Activated T-helper 2 cell treated with anti-CD3 and anti-CD28 coated beads, Interferon-gamma antibody, Interleukin-2, Interleukin-4, amounts not matched to agents 10 μg/mL and 5 μg/mL and 100 μg/mL, durations not matched to agents 14 hours and 24 hours and 36 hours (primary cell): ENCODE data around the gene HNMT. TPM values are rescaled to one million over a fixed set of nuclear protein-coding genes. Genes with fewer than 3 reads are reported as not detected.
"Not testable (repeated sequence)": the region's sequence is repeated elsewhere in the genome, so short reads cannot be mapped to it uniquely, and the experiment has no call there.

Source experiments
- DNase-seq: peaks from one replicate; pipeline ENCODE4 v3.0.0; 2021; ENCODE audit warnings: low spot score
- H3K27ac Mint-ChIP-seq: one replicate; pipeline ENCODE4 v1.8.0; 2021; ENCODE audit warnings: mixed read lengths
- H3K27me3 Mint-ChIP-seq: one replicate; pipeline ENCODE4 v1.8.0; 2021; ENCODE audit warnings: low read depth, mixed read lengths
- H3K36me3 Mint-ChIP-seq: one replicate; pipeline ENCODE4 v1.8.0; 2021; ENCODE audit warnings: low read depth, mixed read lengths
- H3K4me1 Mint-ChIP-seq: one replicate; pipeline ENCODE4 v1.8.0; 2021; ENCODE audit warnings: low read depth, mixed read lengths
- H3K4me3 Mint-ChIP-seq: one replicate; pipeline ENCODE4 v1.8.0; 2021; ENCODE audit warnings: low read depth, mild to moderate bottlenecking, moderate library complexity, mixed read lengths
- H3K9me3 Mint-ChIP-seq: one replicate; pipeline ENCODE4 v1.8.0; 2021; ENCODE audit warnings: mixed read lengths
- intact Hi-C: fragments of 100-400 bp; cut with micrococcal nuclease; formaldehyde crosslinking; loops from one replicate; pipeline ENCODE4 v1.15.1; 2023
- total RNA-seq: library from RNA; stranded (reverse); gene quantifications from 2 replicates; pipeline ENCODE4 v1.2.3, GENCODE V29; 2022

HNMT gene
- total RNA-seq, 1 donor from 2014 or later: not detected

- no peaks in the 10 kb centered on the region for H3K4me1 Mint-ChIP-seq
- no peak overlapping the region for H3K4me3 Mint-ChIP-seq
- no peaks in the 10 kb centered on the region for H3K36me3 Mint-ChIP-seq
- intact Hi-C loops: no loop called here
- H3K9me3 Mint-ChIP-seq: no peaks in the 10 kb centered on the region
- H3K27me3 Mint-ChIP-seq: no peaks in the 10 kb centered on the region
- H3K27ac Mint-ChIP-seq: no peak overlapping the region
- no peak for DNase-seq
These were observed 5.1 kb downstream of the HNMT start for GRCh38 chr2:137969418-137969765.

GRCh38 chr2:137969876-137970275, 5.6 kb downstream of the HNMT start:
- intact Hi-C loops: no loop called here
- Mint-ChIP-seq H3K4me3 (no peak overlapping the region), H3K4me1 (no peaks in the 10 kb centered on the region), H3K9me3 (no peaks in the 10 kb centered on the region), H3K36me3 (no peaks in the 10 kb centered on the region), H3K27ac (no peak overlapping the region), H3K27me3 (no peaks in the 10 kb centered on the region)
- DNase-seq: no peak

GRCh38 chr2:137971259-137971658, 7.0 kb downstream of the HNMT start:
- H3K4me1 Mint-ChIP-seq, H3K27ac Mint-ChIP-seq, DNase-seq, H3K9me3 Mint-ChIP-seq, H3K27me3 Mint-ChIP-seq, intact Hi-C loops, H3K36me3 Mint-ChIP-seq, H3K4me3 Mint-ChIP-seq: not testable (repeated sequence)

- H3K4me3 Mint-ChIP-seq: no peak overlapping the region
- no peak for DNase-seq
- no peaks in the 10 kb centered on the region for H3K36me3 Mint-ChIP-seq
- intact Hi-C loops: no loop called here
- H3K27me3 Mint-ChIP-seq: no peaks in the 10 kb centered on the region
- H3K9me3 Mint-ChIP-seq: no peaks in the 10 kb centered on the region
- no peak overlapping the region for H3K27ac Mint-ChIP-seq
- H3K4me1 Mint-ChIP-seq: no peaks in the 10 kb centered on the region
These were observed 9.0 kb downstream of the HNMT start for GRCh38 chr2:137973280-137973679.

GRCh38 chr2:137975280-137976271, 11.3 kb downstream of the HNMT start:
- Mint-ChIP-seq H3K27ac (no peak overlapping the region), H3K27me3 (no peaks in the 10 kb centered on the region), H3K36me3 (no peaks in the 10 kb centered on the region), H3K9me3 (no peaks in the 10 kb centered on the region), H3K4me3 (no peak overlapping the region), H3K4me1 (no peaks in the 10 kb centered on the region)
- DNase-seq: no peak
- intact Hi-C loops: no loop called here

GRCh38 chr2:137976274-137976673, 12.0 kb downstream of the HNMT start:
- H3K27me3 Mint-ChIP-seq: no peaks in the 10 kb centered on the region
- H3K9me3 Mint-ChIP-seq: no peaks in the 10 kb centered on the region
- intact Hi-C loops: no loop called here
- no peak overlapping the region for H3K4me3 Mint-ChIP-seq
- no peaks in the 10 kb centered on the region for H3K4me1 Mint-ChIP-seq
- no peak overlapping the region for H3K27ac Mint-ChIP-seq
- H3K36me3 Mint-ChIP-seq: no peaks in the 10 kb centered on the region
- no peak for DNase-seq

- no peak overlapping the region for H3K27ac Mint-ChIP-seq
- intact Hi-C loops: no loop called here
- H3K9me3 Mint-ChIP-seq: no peaks in the 10 kb centered on the region
These were observed 13.5 kb downstream of the HNMT start for GRCh38 chr2:137977790-137978189.

GRCh38 chr2:137980459-137980858, 16.2 kb downstream of the HNMT start:
- no peaks in the 10 kb centered on the region for H3K27me3 Mint-ChIP-seq
- H3K4me1 Mint-ChIP-seq: no peaks in the 10 kb centered on the region
- no peaks in the 10 kb centered on the region for H3K36me3 Mint-ChIP-seq
- H3K9me3 Mint-ChIP-seq: no peaks in the 10 kb centered on the region
- intact Hi-C loops: no loop called here
- H3K4me3 Mint-ChIP-seq: no peak overlapping the region
- H3K27ac Mint-ChIP-seq: no peak overlapping the region
- DNase-seq: no peak

More at GRCh38 chr2:137977790-137978189, 13.5 kb downstream of the HNMT start:
- no peak for DNase-seq
- Mint-ChIP-seq H3K36me3 (no peaks in the 10 kb centered on the region), H3K4me1 (no peaks in the 10 kb centered on the region), H3K27me3 (no peaks in the 10 kb centered on the region), H3K4me3 (no peak overlapping the region)

GRCh38 chr2:137981112-137981656, 16.9 kb downstream of the HNMT start:
- H3K4me1 Mint-ChIP-seq: no peaks in the 10 kb centered on the region
- no peak overlapping the region for H3K27ac Mint-ChIP-seq
- no peak for DNase-seq
- no peaks in the 10 kb centered on the region for H3K27me3 Mint-ChIP-seq
- no peaks in the 10 kb centered on the region for H3K9me3 Mint-ChIP-seq
- no peaks in the 10 kb centered on the region for H3K36me3 Mint-ChIP-seq
- H3K4me3 Mint-ChIP-seq: no peak overlapping the region
- intact Hi-C loops: no loop called here

- no peaks in the 10 kb centered on the region for H3K9me3 Mint-ChIP-seq
- intact Hi-C loops: no loop called here
- no peaks in the 10 kb centered on the region for H3K36me3 Mint-ChIP-seq
- no peak overlapping the region for H3K27ac Mint-ChIP-seq
- H3K4me1 Mint-ChIP-seq: no peaks in the 10 kb centered on the region
- no peaks in the 10 kb centered on the region for H3K27me3 Mint-ChIP-seq
- no peak for DNase-seq
- H3K4me3 Mint-ChIP-seq: no peak overlapping the region
These were observed 19.3 kb downstream of the HNMT start for GRCh38 chr2:137983581-137983980.

GRCh38 chr2:137986268-137986667, 22.0 kb downstream of the HNMT start:
- H3K27ac Mint-ChIP-seq: no peak overlapping the region
- intact Hi-C loops: no loop called here

GRCh38 chr2:137987011-137987410, 22.7 kb downstream of the HNMT start:
- no peak for DNase-seq
- no peak overlapping the region for H3K4me3 Mint-ChIP-seq
- no peaks in the 10 kb centered on the region for H3K27me3 Mint-ChIP-seq
- H3K27ac Mint-ChIP-seq: no peak overlapping the region
- no peaks in the 10 kb centered on the region for H3K4me1 Mint-ChIP-seq
- H3K36me3 Mint-ChIP-seq: no peaks in the 10 kb centered on the region
- H3K9me3 Mint-ChIP-seq: no peaks in the 10 kb centered on the region
- intact Hi-C loops: no loop called here

More at GRCh38 chr2:137986268-137986667, 22.0 kb downstream of the HNMT start:
- no peaks in the 10 kb centered on the region for H3K27me3 Mint-ChIP-seq
- H3K4me3 Mint-ChIP-seq: no peak overlapping the region
- no peak for DNase-seq
- no peaks in the 10 kb centered on the region for H3K36me3 Mint-ChIP-seq
- H3K4me1 Mint-ChIP-seq: no peaks in the 10 kb centered on the region
- H3K9me3 Mint-ChIP-seq: no peaks in the 10 kb centered on the region

GRCh38 chr2:137991078-137991477, 26.8 kb downstream of the HNMT start:
- no peak for DNase-seq
- Mint-ChIP-seq H3K9me3 (peaks cover 3% of the 10 kb centered on the region), H3K27me3 (no peaks in the 10 kb centered on the region), H3K36me3 (no peaks in the 10 kb centered on the region), H3K27ac (no peak overlapping the region), H3K4me3 (no peak overlapping the region), H3K4me1 (no peaks in the 10 kb centered on the region)
- intact Hi-C loops: no loop called here
